GM23248 (cell line): ENCODE measurements around the gene SELENOM. TPM values are rescaled to one million over a fixed set of nuclear protein-coding genes. Genes with fewer than 3 reads are reported as not detected.

Experiments used
- DNase-seq: peaks from one replicate; pipeline ENCODE4 v3.0.0-alpha.2; 2015
- H2AFZ ChIP-seq: fragments of 200-600 bp; sonication (generic); 2 replicates; pipeline ENCODE4 v1.6.1; 2016; ENCODE audit warnings: antibody characterized with exemption
- H3F3A ChIP-seq: fragments of 200-600 bp; sonication (generic); 2 replicates; pipeline ENCODE4 v1.6.1; 2016; ENCODE audit warnings: mild to moderate bottlenecking, antibody characterized with exemption, mixed run types; ENCODE audit not compliant: insufficient read depth
- H3K27ac ChIP-seq: fragments of 200-600 bp; sonication (generic); 2 replicates; pipeline ENCODE4 v1.5.1; 2016; ENCODE audit warnings: mild to moderate bottlenecking
- H3K27me3 ChIP-seq: fragments of 200-600 bp; sonication (generic); replicated peaks from 2 replicates; pipeline ENCODE4 v1.6.1; 2016; ENCODE audit warnings: mild to moderate bottlenecking; ENCODE audit not compliant: insufficient read depth
- H3K36me3 ChIP-seq: fragments of 200-600 bp; sonication (generic); 2 replicates; pipeline ENCODE4 v1.6.1; 2016; ENCODE audit warnings: low read depth, mild to moderate bottlenecking
- H3K4me1 ChIP-seq: fragments of 200-600 bp; sonication (generic); 2 replicates; pipeline ENCODE4 v1.6.1; 2016; ENCODE audit warnings: mild to moderate bottlenecking; ENCODE audit not compliant: insufficient read depth
- H3K4me2 ChIP-seq: fragments of 200-600 bp; sonication (generic); one replicate; pipeline ENCODE4 v1.6.1; 2016; ENCODE audit warnings: mild to moderate bottlenecking; ENCODE audit not compliant: unreplicated experiment
- H3K4me3 ChIP-seq: fragments of 200-600 bp; sonication (generic); 2 replicates; pipeline ENCODE4 v1.5.1; 2016; ENCODE audit warnings: mild to moderate bottlenecking
- H3K79me2 ChIP-seq: fragments of 200-600 bp; sonication (generic); 2 replicates; pipeline ENCODE4 v1.6.1; 2016; ENCODE audit warnings: mild to moderate bottlenecking; ENCODE audit not compliant: insufficient read depth
- H3K9ac ChIP-seq: fragments of 200-600 bp; sonication (generic); 2 replicates; pipeline ENCODE4 v1.6.1; 2016; ENCODE audit warnings: mild to moderate bottlenecking
- H3K9me2 ChIP-seq: fragments of 200-600 bp; sonication (generic); 2 replicates; pipeline ENCODE4 v1.6.1; 2016; ENCODE audit warnings: mixed run types, mild to moderate bottlenecking, moderate library complexity; ENCODE audit not compliant: insufficient read depth
- H3K9me3 ChIP-seq: fragments of 200-600 bp; sonication (generic); one replicate; pipeline ENCODE4 v1.6.1; 2017; ENCODE audit warnings: low read depth
- H4K20me1 ChIP-seq: fragments of 200-600 bp; sonication (generic); 2 replicates; pipeline ENCODE4 v1.6.0; 2016; ENCODE audit not compliant: insufficient read depth
- EZH2 ChIP-seq: fragments of 200-600 bp; sonication (generic); IDR thresholded peaks from 2 replicates; pipeline ENCODE4 v1.6.1; 2018; ENCODE audit warnings: antibody characterized with exemption, mild to moderate bottlenecking; ENCODE audit not compliant: insufficient read depth, poor library complexity, severe bottlenecking
- EZH2phosphoT487 ChIP-seq: fragments of 200-600 bp; sonication (generic); IDR thresholded peaks from 2 replicates; pipeline ENCODE4 v1.6.1; 2018; ENCODE audit warnings: antibody characterized with exemption, moderate library complexity, mild to moderate bottlenecking, low read depth; ENCODE audit not compliant: insufficient read depth
- WGBS, 2 experiments: methylation state at CpG; one replicate each; pipeline ENCODE4 v1.1.6; 2015 to 2017; ENCODE audit warnings: low lambda C conversion rate in 2 of 2, low coverage in 1 of 2; ENCODE audit errors: missing lambda C conversion rate in 2 of 2; 5-methylcytosine and 5-hydroxymethylcytosine counted together
- in situ Hi-C: fragments of 300-500 bp; cut with MboI; formaldehyde crosslinking; loops from 2 replicates; pipeline ENCODE4 v1.15.0; 2020
- polyA plus RNA-seq: library from polyadenylated mRNA; unstranded; fragments of >200 nt; fragmentation: Nextera tagmentation; extraction: Ambion mirVana; gene quantifications from 2 replicates; pipeline ENCODE4 v1.2.1, GENCODE V29; 2016
- total RNA-seq: library from RNA; depleted of rRNA; stranded (reverse); fragments of >200 nt; shearing (Covaris generic); gene quantifications from 2 replicates; pipeline ENCODE4 v1.2.3, GENCODE V29; 2014

The SELENOM gene
- total and polyA plus RNA-seq, 2 experiments from 2014 or later, result 268 to 537 TPM

- WGBS, 2 experiments, result 76 to 83% methylated on average over 16 of the region's 16 CpGs
- no peak for TF ChIP-seq EZH2phosphoT487
- no peak for TF ChIP-seq EZH2
- Histone ChIP-seq H3K4me3 (no peak overlapping the region), H3K4me2 (no peak overlapping the region), H4K20me1 (no peaks in the 10 kb centered on the region), H3K4me1 (no peaks in the 10 kb centered on the region), H3K9ac (no peak overlapping the region), H3K79me2 (no peaks in the 10 kb centered on the region), H3K27me3 (peaks cover 20% of the 10 kb centered on the region), H3K9me2 (no peaks in the 10 kb centered on the region), H3F3A (no peaks in the 10 kb centered on the region), H3K36me3 (no peaks in the 10 kb centered on the region), H3K9me3 (no peaks in the 10 kb centered on the region), H2AFZ (no peak overlapping the region), H3K27ac (no peak overlapping the region)
- no peak for DNase-seq
- in situ Hi-C loops, result no loop called here
Measured at GRCh38 chr22:31136711-31137110, 29.3 kb upstream of the SELENOM start.

GRCh38 chr22:31136155-31136554 lies 28.8 kb upstream of the SELENOM start:
- Histone ChIP-seq H3K27me3 (peaks cover 18% of the 10 kb centered on the region), H2AFZ (no peak overlapping the region), H3K9me2 (no peaks in the 10 kb centered on the region), H3K79me2 (no peaks in the 10 kb centered on the region), H3K4me2 (no peak overlapping the region), H3K36me3 (no peaks in the 10 kb centered on the region), H3K27ac (no peak overlapping the region), H3K4me1 (no peaks in the 10 kb centered on the region), H3K9ac (no peak overlapping the region), H4K20me1 (no peaks in the 10 kb centered on the region), H3K9me3 (no peaks in the 10 kb centered on the region), H3K4me3 (no peak overlapping the region), H3F3A (no peaks in the 10 kb centered on the region)
- in situ Hi-C loops, result no loop called here
- DNase-seq, result no peak
- WGBS, 2 experiments, result 79 to 83% methylated on average over 9 of the region's 9 CpGs
- TF ChIP-seq EZH2phosphoT487 (no peak), EZH2 (no peak)

DNA sequence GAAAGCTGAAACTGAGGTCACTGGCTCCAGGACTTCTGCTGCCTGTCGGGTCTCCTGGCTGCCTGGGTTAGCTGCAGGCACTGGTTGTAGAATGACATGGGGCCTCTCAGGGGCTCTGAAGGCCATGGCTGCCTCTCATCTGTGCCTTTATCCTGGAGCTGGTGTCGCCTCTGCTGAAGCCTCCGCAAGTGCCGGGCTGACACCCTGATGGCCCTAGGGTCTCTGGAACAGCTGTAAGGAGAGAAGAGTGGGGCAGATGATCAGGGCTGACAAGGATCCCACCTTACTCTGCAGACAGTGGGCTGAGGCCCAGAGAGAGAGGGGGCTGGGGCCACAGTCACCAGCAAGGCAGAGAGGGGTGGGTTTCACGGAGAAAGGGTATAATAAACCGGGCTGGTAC lies 28.3 kb upstream of the SELENOM start:
- Histone ChIP-seq H3K79me2 (no peaks in the 10 kb centered on the region), H3K4me3 (no peak overlapping the region), H3K27ac (no peak overlapping the region), H3K9me3 (no peaks in the 10 kb centered on the region), H3K4me2 (no peak overlapping the region), H3K4me1 (no peaks in the 10 kb centered on the region), H2AFZ (no peak overlapping the region), H4K20me1 (no peaks in the 10 kb centered on the region), H3K36me3 (no peaks in the 10 kb centered on the region), H3K27me3 (peaks cover 14% of the 10 kb centered on the region), H3K9me2 (no peaks in the 10 kb centered on the region), H3F3A (no peaks in the 10 kb centered on the region), H3K9ac (no peak overlapping the region)
- TF ChIP-seq EZH2 (no peak), EZH2phosphoT487 (no peak)
- in situ Hi-C loops, result no loop called here
- no peak for DNase-seq
- WGBS, 2 experiments, result 81 to 84% methylated on average over 6 of the region's 6 CpGs

GRCh38 chr22:31134688-31135087 lies 27.3 kb upstream of the SELENOM start:
- no peak overlapping the region for H2AFZ ChIP-seq
- H3K27me3 ChIP-seq, result peaks cover 11% of the 10 kb centered on the region
- no peaks in the 10 kb centered on the region for H3F3A ChIP-seq
- H3K9me2 ChIP-seq, result no peaks in the 10 kb centered on the region
- no peak overlapping the region for H3K27ac ChIP-seq
- no peaks in the 10 kb centered on the region for H3K9me3 ChIP-seq
- no peaks in the 10 kb centered on the region for H3K36me3 ChIP-seq
- no peak overlapping the region for H3K9ac ChIP-seq
- 76 to 84% methylated on average over 4 of the region's 4 CpGs for WGBS, 2 experiments
- in situ Hi-C loops, result no loop called here
- no peak overlapping the region for H3K4me3 ChIP-seq
- no peaks in the 10 kb centered on the region for H3K4me1 ChIP-seq
- TF ChIP-seq EZH2phosphoT487 (no peak), EZH2 (no peak)
- H3K79me2 ChIP-seq, result no peaks in the 10 kb centered on the region
- H3K4me2 ChIP-seq, result no peak overlapping the region
- DNase-seq, result no peak
- H4K20me1 ChIP-seq, result no peaks in the 10 kb centered on the region

DNA sequence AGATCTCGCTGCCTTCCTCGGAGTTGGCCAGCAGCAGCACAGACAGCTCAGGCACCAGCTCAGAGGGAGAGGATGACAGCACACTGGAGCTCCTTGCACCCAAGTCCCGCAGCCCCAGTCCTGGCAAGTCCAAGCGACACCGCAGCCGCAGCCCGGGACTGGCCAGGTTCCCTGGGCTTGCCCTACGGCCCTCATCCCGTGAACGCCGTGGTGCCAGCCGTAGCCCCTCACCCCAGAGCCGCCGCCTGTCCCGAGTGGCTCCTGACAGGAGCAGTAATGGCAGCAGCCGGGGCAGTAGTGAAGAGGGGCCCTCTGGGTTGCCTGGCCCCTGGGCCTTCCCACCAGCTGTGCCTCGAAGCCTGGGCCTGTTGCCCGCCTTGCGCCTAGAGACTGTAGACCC lies 26.5 kb upstream of the SELENOM start:
- Histone ChIP-seq H2AFZ (no peak overlapping the region), H3K4me1 (no peaks in the 10 kb centered on the region), H3K4me2 (no peak overlapping the region), H3K27ac (no peak overlapping the region), H3K36me3 (no peaks in the 10 kb centered on the region), H3F3A (no peaks in the 10 kb centered on the region), H3K79me2 (no peaks in the 10 kb centered on the region), H3K9ac (no peak overlapping the region), H3K9me3 (no peaks in the 10 kb centered on the region), H4K20me1 (no peaks in the 10 kb centered on the region), H3K9me2 (no peaks in the 10 kb centered on the region), H3K27me3 (peaks cover 3% of the 10 kb centered on the region), H3K4me3 (no peak overlapping the region)
- in situ Hi-C loops, result no loop called here
- WGBS, 2 experiments, result 91 to 94% methylated on average over 19 of the region's 19 CpGs
- no peak for TF ChIP-seq EZH2
- TF ChIP-seq EZH2phosphoT487, result no peak
- no peak for DNase-seq
